Liver (tissue), 3 donors: ENCODE results near the gene ENG.

ENCODE experiments used
- CTCF ChIP-seq: fragments of 150-350 bp; IDR thresholded peaks from 2 replicates; pipeline ENCODE4 v1.5.1; 2017; ENCODE audit warnings: improper control_type of control experiment, low read depth, low read length; ENCODE audit not compliant: missing input control
- GABPA ChIP-seq, 2 donors: IDR thresholded peaks in 1 of 2; conservative IDR thresholded peaks in 1 of 2; 2 replicates each; pipeline ENCODE4 v1.6.1; 2016; ENCODE audit warnings: antibody characterized with exemption in 2 of 2, mild to moderate bottlenecking in 1 of 2, moderate library complexity in 1 of 2
- SP1 ChIP-seq: IDR thresholded peaks from 2 replicates; pipeline ENCODE4 v1.6.1; 2018; ENCODE audit warnings: antibody characterized with exemption, mild to moderate bottlenecking
- TAF1 ChIP-seq: conservative IDR thresholded peaks from 2 replicates; pipeline ENCODE4 v1.6.1; 2016; ENCODE audit warnings: antibody characterized with exemption, mild to moderate bottlenecking
- donor health status: healthy.
- donor health status: healthy.

GRCh38 chr9:127876764-127877562 lies 22.5 kb upstream of the ENG start:
- no peak for TF ChIP-seq CTCF
- no peak for TF ChIP-seq TAF1
- no peak for TF ChIP-seq GABPA (IDR thresholded peaks at IDR 0.05 in 1 of 2, conservative IDR thresholded peaks at IDR 0.05 in 1 of 2)
- TF ChIP-seq SP1 = no peak
